Adrenal gland (tissue), 12 donors: ENCODE results near the gene MICAL3. TPM values are rescaled to one million over a fixed set of nuclear protein-coding genes. Genes with fewer than 3 reads are reported as not detected.

Source experiments
- DNase-seq, 7 donors: peaks; one replicate each; pipeline ENCODE4 v3.0.0-alpha.2; 2019 to 2020
- H3K27ac ChIP-seq, 5 donors: fragments of 200-600 bp; sonication (generic) in 4 of 5; 1 replicate in 3 of 5; 2 replicates in 2 of 5; pipeline versions ENCODE4 v1.5.1 to v1.8.0; 2016 to 2020; ENCODE audit warnings: mild to moderate bottlenecking in 1 of 5
- H3K27me3 ChIP-seq: fragments of 200-600 bp; 2 replicates; pipeline ENCODE4 v1.8.0; 2021
- H3K36me3 ChIP-seq, 2 donors: fragments of 200-600 bp; replicated peaks in 1 of 2; 1 replicate in 1 of 2; 2 replicates in 1 of 2; pipeline versions ENCODE4 v1.5.1 to v1.8.0; 2018 to 2022
- H3K4me1 ChIP-seq, 2 donors: fragments of 200-600 bp; replicated peaks in 1 of 2; 1 replicate in 1 of 2; 2 replicates in 1 of 2; pipeline versions ENCODE4 v1.5.1 to v1.8.0; 2018 to 2021
- H3K4me3 ChIP-seq, 4 donors: fragments of 200-600 bp; sonication (generic) in 3 of 4; one replicate each; pipeline ENCODE4 v1.5.1; 2016 to 2018
- H3K9me3 ChIP-seq, 3 donors: fragments of 200-600 bp; sonication (generic) in 1 of 3; replicated peaks in 1 of 3; 1 replicate in 2 of 3; 2 replicates in 1 of 3; pipeline versions ENCODE4 v1.5.1 to v1.8.0; 2016 to 2021
- POLR2A ChIP-seq, 2 donors: fragments of 450-650 bp; IDR thresholded peaks; one replicate each; pipeline ENCODE4 v1.6.1; 2017; ENCODE audit warnings: antibody characterized with exemption in 2 of 2, mild to moderate bottlenecking in 2 of 2, moderate library complexity in 1 of 2
- WGBS, 4 donors: extraction: QIAGEN DNeasy Blood & Tissue Kit in 2 of 4; methylation state at CpG; one replicate each; pipeline versions ENCODE4 v1.1.5 to v1.1.7; 2013 to 2017; 5-methylcytosine and 5-hydroxymethylcytosine counted together
- intact Hi-C, 2 donors: fragments of 100-400 bp; cut with DNase I; formaldehyde crosslinking; loops; one replicate each; pipeline versions ENCODE4 v1.14.1 to v1.15.0; 2022 to 2023
- polyA plus RNA-seq, 3 donors: library from polyadenylated mRNA; stranded (reverse); fragments of 200-250 nt in 2 of 3; fragments of 350-450 nt in 1 of 3; fragmentation: Illumina TruSeq in 1 of 3; extraction: RNeasy Lipid Tissue Mini Kit (QIAGEN cat#74804) in 1 of 3; gene quantifications; one replicate each; pipeline ENCODE4 v1.2.3, GENCODE V29; 2013 to 2014
- total RNA-seq, 9 donors: library from RNA; depleted of rRNA in 4 of 9; stranded (reverse); fragments of >200 nt in 4 of 9; fragments of 120-200 nt in 1 of 9; fragmentation: NEBNext Ultra II Directional in 1 of 9; extraction: Animal tissue kit (Norgen Biotek cat#: 25700) in 1 of 9; gene quantifications; one replicate each; pipeline versions ENCODE4 v1.1.0 to v1.2.4, GENCODE V29; 2013 to 2023
- TF ChIP-seq, protein P1 (sequence below), 6 experiments: fragments of 450-650 bp in 4 of 6; fragments of 200-600 bp in 2 of 6; sonication (generic) in 1 of 6; IDR thresholded peaks; 1 replicate in 5 of 6; 2 replicates in 1 of 6; pipeline versions ENCODE4 v1.5.1 to v1.8.0; 2016 to 2021; ENCODE audit warnings: antibody characterized with exemption in 6 of 6, mild to moderate bottlenecking in 2 of 6, moderate library complexity in 1 of 6
- donor health status: healthy with polysubstance abuse.
- donor health status: Bipolar disorder and iron deficiency.
- donor health status: DM: yes; HTN: yes; CAD: no.
- donor health status: DM: no; HTN: no; CAD: no.
- donor health status: DM: no; HTN: no; CAD: no.
- donor health status: DM: yes; HTN: yes; CAD: no.

The MICAL3 gene
- total and polyA plus RNA-seq, 12 donors, result 10.9 to 82.6 (median 34.4) TPM

DNA sequence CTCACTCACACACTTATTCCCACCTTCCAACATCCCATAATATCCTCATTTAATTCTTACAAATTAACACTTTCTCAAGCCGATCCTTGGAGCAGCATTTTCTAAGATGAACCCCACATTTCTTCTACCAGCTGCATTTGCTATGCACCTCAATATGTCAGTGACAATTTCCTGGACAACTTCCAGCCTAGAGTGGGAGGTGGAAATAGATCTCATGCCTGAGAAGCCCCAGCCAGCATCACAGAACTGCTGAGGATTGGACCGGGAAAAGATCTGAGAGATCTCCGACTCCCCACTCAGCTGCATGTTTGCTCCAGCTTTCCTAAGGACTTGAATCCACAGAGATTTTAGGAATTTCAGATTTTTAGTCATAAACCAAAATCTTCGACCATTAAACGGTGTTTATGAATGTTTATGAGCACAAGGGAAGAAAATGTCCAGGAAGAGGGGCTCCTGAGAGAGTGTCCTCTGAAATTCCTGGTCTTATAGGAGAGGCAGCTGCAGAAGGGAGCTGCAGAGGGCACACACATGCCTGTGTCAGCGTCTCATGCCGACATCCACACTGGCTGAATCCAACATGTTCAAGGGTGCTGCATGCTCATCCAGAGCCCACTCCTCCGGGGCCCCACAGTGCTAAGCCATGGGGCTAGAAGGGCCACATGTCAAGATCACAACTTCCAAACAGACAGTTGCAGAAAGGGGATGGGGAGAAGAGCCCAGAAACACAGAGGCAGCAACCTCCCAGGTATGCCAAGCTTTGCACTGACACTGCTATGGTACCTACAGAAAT is 68.6 kb downstream of the MICAL3 start:
- no peaks in the 10 kb centered on the region for H3K27me3 ChIP-seq
- DNase-seq, result peak in 2 of 7 donors; percentile 10 to 17
- H3K4me1 ChIP-seq, result peaks cover 10 to 14% of the 10 kb centered on the region in 2 donors
- no peak overlapping the region for H3K27ac ChIP-seq
- H3K9me3 ChIP-seq, result no peaks in the 10 kb centered on the region
- 62 to 69% (median 65%) methylated on average over 8 of the region's 8 CpGs for WGBS, 4 donors
- intact Hi-C loops, result loop anchor here in 1 of 2 donors (10.0 kb wide), 1 partner anchor 61 kb away; no protein-coding TSS in a partner anchor
- no peak overlapping the region for H3K4me3 ChIP-seq
- H3K36me3 ChIP-seq, result no peaks in the 10 kb centered on the region
- TF ChIP-seq, protein P1, sequence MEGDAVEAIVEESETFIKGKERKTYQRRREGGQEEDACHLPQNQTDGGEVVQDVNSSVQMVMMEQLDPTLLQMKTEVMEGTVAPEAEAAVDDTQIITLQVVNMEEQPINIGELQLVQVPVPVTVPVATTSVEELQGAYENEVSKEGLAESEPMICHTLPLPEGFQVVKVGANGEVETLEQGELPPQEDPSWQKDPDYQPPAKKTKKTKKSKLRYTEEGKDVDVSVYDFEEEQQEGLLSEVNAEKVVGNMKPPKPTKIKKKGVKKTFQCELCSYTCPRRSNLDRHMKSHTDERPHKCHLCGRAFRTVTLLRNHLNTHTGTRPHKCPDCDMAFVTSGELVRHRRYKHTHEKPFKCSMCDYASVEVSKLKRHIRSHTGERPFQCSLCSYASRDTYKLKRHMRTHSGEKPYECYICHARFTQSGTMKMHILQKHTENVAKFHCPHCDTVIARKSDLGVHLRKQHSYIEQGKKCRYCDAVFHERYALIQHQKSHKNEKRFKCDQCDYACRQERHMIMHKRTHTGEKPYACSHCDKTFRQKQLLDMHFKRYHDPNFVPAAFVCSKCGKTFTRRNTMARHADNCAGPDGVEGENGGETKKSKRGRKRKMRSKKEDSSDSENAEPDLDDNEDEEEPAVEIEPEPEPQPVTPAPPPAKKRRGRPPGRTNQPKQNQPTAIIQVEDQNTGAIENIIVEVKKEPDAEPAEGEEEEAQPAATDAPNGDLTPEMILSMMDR (IDR thresholded peaks at IDR 0.05), result no peak
- no peak for TF ChIP-seq POLR2A (IDR thresholded peaks at IDR 0.05)

DNA sequence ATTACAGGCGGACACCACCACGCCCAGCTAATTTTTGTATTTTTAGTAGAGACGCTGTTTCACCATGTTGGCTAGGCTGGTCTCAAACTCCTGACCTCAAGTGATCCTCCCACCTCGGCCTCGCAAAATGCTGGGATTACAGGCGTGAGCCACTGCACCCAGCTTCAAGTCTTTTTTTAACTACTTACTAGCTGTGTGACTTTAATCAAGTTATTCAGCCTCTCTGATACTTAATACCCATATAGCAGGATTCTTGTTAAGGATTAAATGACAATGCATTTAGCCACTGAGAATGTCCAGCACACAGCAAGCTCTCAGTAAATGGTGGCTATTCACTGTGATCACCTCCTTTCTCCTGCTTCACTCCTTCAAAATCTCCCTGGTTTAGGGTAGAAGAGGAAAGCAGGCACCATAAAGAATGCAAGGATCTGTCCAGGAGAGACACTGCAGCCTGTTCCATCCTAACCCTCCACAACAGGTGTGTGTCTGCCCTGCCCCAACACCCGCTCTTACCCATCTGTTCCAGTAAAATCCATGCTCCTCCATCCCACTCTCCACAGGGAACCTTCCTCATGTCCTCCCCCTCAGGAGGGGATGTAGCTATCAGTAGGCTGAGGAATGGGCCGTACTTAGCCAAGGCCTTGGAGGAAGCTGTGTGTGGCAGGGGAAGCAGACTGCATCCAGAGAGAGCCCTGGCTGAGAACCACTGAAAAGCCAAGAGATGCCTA is 69.3 kb downstream of the MICAL3 start:
- DNase-seq, result peak in 2 of 7 donors; percentile 3 to 16
- Histone ChIP-seq H3K4me1 (peaks cover 15 to 17% of the 10 kb centered on the region in 2 donors), H3K27me3 (no peaks in the 10 kb centered on the region), H3K9me3 (no peaks in the 10 kb centered on the region), H3K27ac (no peak overlapping the region), H3K36me3 (no peaks in the 10 kb centered on the region), H3K4me3 (no peak overlapping the region)
- TF ChIP-seq POLR2A (IDR thresholded peaks at IDR 0.05), result no peak
- TF ChIP-seq, protein P1 (IDR thresholded peaks at IDR 0.05), result no peak
- 88 to 92% (median 89%) methylated on average over 8 of the region's 8 CpGs for WGBS, 4 donors
- intact Hi-C loops, result loop anchor here in 1 of 2 donors (10.0 kb wide), 1 partner anchor 60 kb away; no protein-coding TSS in a partner anchor

DNA sequence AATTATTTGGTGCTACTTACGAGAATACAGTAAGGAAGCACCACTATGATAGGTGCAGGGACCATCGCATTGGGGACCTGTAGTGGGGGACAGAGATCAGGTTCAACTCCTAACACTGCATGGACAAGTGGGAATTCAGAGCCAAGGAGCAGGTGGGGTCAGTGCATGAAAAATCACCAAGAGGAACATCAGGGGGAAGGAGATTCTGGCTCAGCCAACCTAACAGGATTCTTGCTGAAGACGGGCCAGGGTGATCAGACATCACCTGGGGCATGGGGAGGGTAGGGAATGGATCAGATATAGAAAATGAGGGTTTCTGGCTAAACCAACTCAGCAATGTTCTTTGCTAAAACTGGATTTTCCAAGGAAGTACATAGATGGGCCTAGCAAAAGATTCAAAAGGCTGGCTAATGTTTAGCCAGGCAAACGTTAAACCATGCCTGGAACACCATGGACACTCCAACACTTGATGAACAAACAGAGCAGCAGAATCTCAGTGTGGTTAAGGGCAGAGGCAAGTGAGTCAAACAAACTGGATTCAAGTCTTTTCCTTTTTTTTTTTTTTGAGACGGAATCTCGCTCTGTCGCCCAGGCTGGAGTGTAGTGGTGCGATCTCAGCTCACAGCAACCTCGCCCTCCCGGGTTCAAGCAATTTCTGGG is 70.0 kb downstream of the MICAL3 start:
- peak in 1 of 7 donors; percentile 10 for DNase-seq
- TF ChIP-seq POLR2A (IDR thresholded peaks at IDR 0.05), result no peak
- TF ChIP-seq, protein P1 (IDR thresholded peaks at IDR 0.05), result no peak
- H3K27me3 ChIP-seq, result no peaks in the 10 kb centered on the region
- H3K4me1 ChIP-seq, result peaks cover 21 to 24% of the 10 kb centered on the region in 2 donors
- H3K27ac ChIP-seq, result no peak overlapping the region
- H3K9me3 ChIP-seq, result no peaks in the 10 kb centered on the region
- WGBS, 4 donors, result 95 to 98% (median 96%) methylated on average over 10 of the region's 10 CpGs
- H3K4me3 ChIP-seq, result no peak overlapping the region
- intact Hi-C loops, result loop anchor here in 1 of 2 donors (10.0 kb wide), 1 partner anchor 60 kb away; no protein-coding TSS in a partner anchor
- no peaks in the 10 kb centered on the region for H3K36me3 ChIP-seq

DNA sequence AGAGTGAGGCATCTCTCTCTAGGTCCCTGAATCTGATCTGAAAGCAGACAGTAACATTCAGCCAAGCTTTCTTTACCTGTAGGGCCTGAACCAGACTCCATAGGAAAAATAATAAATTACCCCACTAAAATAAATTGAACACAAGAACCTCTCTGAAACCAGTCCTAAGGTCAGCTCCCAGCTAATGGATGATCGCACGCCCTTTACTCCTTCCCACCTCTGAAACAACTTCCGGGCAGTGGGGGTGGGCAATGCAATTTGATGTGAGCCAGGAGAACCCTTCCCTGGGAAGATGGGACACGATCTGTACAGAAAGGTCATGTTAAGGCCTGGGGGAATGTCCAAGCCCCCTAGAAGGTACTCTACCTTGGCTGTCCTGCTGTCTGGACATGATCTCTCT is 71.2 kb downstream of the MICAL3 start:
- no peak overlapping the region for H3K27ac ChIP-seq
- no peaks in the 10 kb centered on the region for H3K36me3 ChIP-seq
- 91 to 98% (median 95%) methylated on average over 4 of the region's 4 CpGs for WGBS, 4 donors
- no peaks in the 10 kb centered on the region for H3K9me3 ChIP-seq
- no peak for TF ChIP-seq POLR2A (IDR thresholded peaks at IDR 0.05)
- TF ChIP-seq, protein P1 (IDR thresholded peaks at IDR 0.05), result no peak
- no peaks in the 10 kb centered on the region for H3K27me3 ChIP-seq
- no peak for DNase-seq
- no peak overlapping the region for H3K4me3 ChIP-seq
- peaks cover 25 to 26% of the 10 kb centered on the region in 2 donors for H3K4me1 ChIP-seq
- intact Hi-C loops, result loop anchor here in 1 of 2 donors (10.0 kb wide), 1 partner anchor 58 kb away; no protein-coding TSS in a partner anchor
